Kidney (tissue), 14 donors: ENCODE results near the gene LRRFIP1. TPM values are rescaled to one million over a fixed set of nuclear protein-coding genes. Genes with fewer than 3 reads are reported as not detected.

Experiments used
- DNase-seq, 5 donors: peaks; one replicate each; pipeline ENCODE4 v3.0.0-alpha.2; 2013 to 2020
- FAIRE-seq: peaks from 2 replicates; lab custom pipeline; 2012; peaks lifted over from hg19 to GRCh38; lab: Jason Lieb, UNC
- H3K27ac ChIP-seq, 2 donors: one replicate each; pipeline ENCODE4 v1.7.0; 2013; ENCODE audit warnings: low read depth in 2 of 2, low read length in 2 of 2, inconsistent platforms in 1 of 2
- H3K27me3 ChIP-seq: one replicate; pipeline ENCODE4 v1.7.1; 2013; ENCODE audit warnings: low read length, inconsistent platforms; ENCODE audit not compliant: control insufficient read depth, insufficient read depth
- H3K36me3 ChIP-seq, 3 donors: one replicate each; pipeline versions ENCODE4 v1.7.0 to v1.7.1; 2013; ENCODE audit warnings: low read length in 3 of 3, control low read depth in 1 of 3, inconsistent platforms in 1 of 3; ENCODE audit not compliant: insufficient read depth in 3 of 3, control insufficient read depth in 2 of 3
- H3K4me1 ChIP-seq, 3 donors: one replicate each; pipeline versions ENCODE4 v1.7.0 to v1.7.1; 2013; ENCODE audit warnings: low read length in 3 of 3, inconsistent platforms in 1 of 3, low read depth in 1 of 3; ENCODE audit not compliant: control insufficient read depth in 2 of 3, insufficient read depth in 2 of 3
- H3K4me3 ChIP-seq, 3 donors: one replicate each; pipeline versions ENCODE4 v1.7.0 to v1.8.1; 2013; ENCODE audit warnings: low read length in 3 of 3, control low read depth in 1 of 3, inconsistent platforms in 1 of 3
- H3K9ac ChIP-seq, 3 donors: one replicate each; pipeline versions ENCODE4 v1.7.0 to v1.7.1; 2013; ENCODE audit warnings: low read length in 3 of 3, control low read depth in 1 of 3, inconsistent platforms in 1 of 3
- H3K9me3 ChIP-seq, 3 donors: one replicate each; pipeline versions ENCODE4 v1.7.0 to v1.7.1; 2013; ENCODE audit warnings: low read length in 3 of 3, control low read depth in 1 of 3, inconsistent platforms in 1 of 3; ENCODE audit not compliant: control insufficient read depth in 2 of 3, insufficient read depth in 1 of 3
- CTCF ChIP-seq: IDR thresholded peaks from 3 replicates; pipeline ENCODE4 v1.5.1; 2012; ENCODE audit warnings: mild to moderate bottlenecking, moderate library complexity, borderline replicate concordance; ENCODE audit not compliant: insufficient read depth; ENCODE audit errors: extremely low read depth
- intact Hi-C: fragments of 100-400 bp; cut with DNase I; formaldehyde crosslinking; loops from one replicate; pipeline ENCODE4 v1.11.1; 2022
- polyA plus RNA-seq: library from polyadenylated mRNA; stranded (reverse); fragments of 350-450 nt; fragmentation: Illumina TruSeq; extraction: RNeasy Lipid Tissue Mini Kit (QIAGEN cat#74804); gene quantifications from one replicate; pipeline ENCODE4 v1.2.3, GENCODE V29; 2014; ENCODE audit warnings: low read depth, low replicate concordance; ENCODE audit not compliant: insufficient read depth
- total RNA-seq: library from RNA; stranded (reverse); fragmentation: NEBNext Ultra II Directional; extraction: Animal tissue kit (Norgen Biotek cat#: 25700); gene quantifications from one replicate; pipeline ENCODE4 v1.2.1, GENCODE V29; 2021
- donor health status: control.
- donor health status: control.
- donor health status: control.
- donor health status: control.
- donor health status: control.
- donor health status: DM: yes; HTN: yes; CAD: no.
- donor health status: Normal renal cell carcinoma (clear cell type).

LRRFIP1 gene
- total and polyA plus RNA-seq, 2 donors from 2014 or later, result 39.1 to 204 TPM

- Histone ChIP-seq H3K27me3 (no peaks in the 10 kb centered on the region), H3K27ac (peak overlapping the region; percentile 84 to 90), H3K9ac (peak overlapping the region in 1 of 3 donors; percentile 41), H3K9me3 (no peaks in the 10 kb centered on the region), H3K36me3 (no peaks in the 10 kb centered on the region), H3K4me1 (peaks cover 15 to 59% (median 58%) of the 10 kb centered on the region in 3 donors), H3K4me3 (peak overlapping the region in 1 of 3 donors; percentile 16)
- no peak for TF ChIP-seq CTCF
- no peak for FAIRE-seq
- peak in 1 of 5 donors; percentile 52 for DNase-seq
- intact Hi-C loops, result no loop called here
Observed at GRCh38 chr2:237702441-237703391, 75.3 kb downstream of the LRRFIP1 start.

- FAIRE-seq (no peak), DNase-seq (peak in 1 of 5 donors; percentile 44)
- Histone ChIP-seq H3K36me3 (no peaks in the 10 kb centered on the region), H3K4me3 (no peak overlapping the region), H3K4me1 (peaks cover 15 to 56% (median 51%) of the 10 kb centered on the region in 3 donors), H3K27me3 (no peaks in the 10 kb centered on the region), H3K9me3 (no peaks in the 10 kb centered on the region), H3K9ac (no peak overlapping the region), H3K27ac (peak overlapping the region; percentile 3 to 15)
- TF ChIP-seq CTCF, result no peak
- intact Hi-C loops, result no loop called here
Observed at GRCh38 chr2:237704501-237705434, 77.4 kb downstream of the LRRFIP1 start.

GRCh38 chr2:237706257-237706656 lies 78.9 kb downstream of the LRRFIP1 start:
- no peaks in the 10 kb centered on the region for H3K27me3 ChIP-seq
- H3K4me1 ChIP-seq, result peaks cover 6 to 42% (median 38%) of the 10 kb centered on the region in 3 donors
- no peak for TF ChIP-seq CTCF
- H3K9me3 ChIP-seq, result no peaks in the 10 kb centered on the region
- no peak overlapping the region for H3K27ac ChIP-seq
- no peak overlapping the region for H3K9ac ChIP-seq
- H3K4me3 ChIP-seq, result no peak overlapping the region
- DNase-seq, result peak in 1 of 5 donors; percentile 26
- peaks cover 0 to under 1% (median 0%) of the 10 kb centered on the region in 3 donors for H3K36me3 ChIP-seq
- no peak for FAIRE-seq
- intact Hi-C loops, result no loop called here
